H1 (cell line): ENCODE results near the gene OR8B12. TPM values are rescaled to one million over a fixed set of nuclear protein-coding genes. Genes with fewer than 3 reads are reported as not detected.

Source experiments
- CTCF ChIA-PET: fragments of 300-600 bp; sonication (Branson Sonifier 250); formaldehyde crosslinking; loops from one replicate; lab custom pipeline; 2021; ENCODE audit not compliant: partially characterized antibody; lab: Charles Lee
- POLR2A ChIA-PET: fragments of 300-600 bp; sonication (Branson Sonifier 250); formaldehyde crosslinking; loops from one replicate; lab custom pipeline; 2021; ENCODE audit warnings: inconsistent platforms; ENCODE audit not compliant: partially characterized antibody; lab: Charles Lee
- DNase-seq, 2 experiments: peaks; one replicate each; pipeline versions ENCODE4 v3.0.0 to v3.0.0-alpha.2; 2010 to 2022; ENCODE audit warnings: low spot score in 2 of 2, low read depth in 1 of 2, mixed read lengths in 1 of 2
- FAIRE-seq: peaks from 2 replicates; lab custom pipeline; 2011; peaks lifted over from hg19 to GRCh38; lab: Jason Lieb, UNC
- H2AFZ ChIP-seq: 2 replicates; pipeline ENCODE4 v1.8.1; 2012; ENCODE audit warnings: low read length, inconsistent platforms
- H2AK5ac ChIP-seq: 2 replicates; pipeline ENCODE4 v1.6.1; 2013; ENCODE audit warnings: low read depth, low read length
- H2BK120ac ChIP-seq: replicated peaks from 2 replicates; pipeline ENCODE3; 2013; ENCODE audit warnings: low read depth, low read length, inconsistent platforms
- H2BK12ac ChIP-seq: 2 replicates; pipeline ENCODE4 v1.6.1; 2013; ENCODE audit warnings: low read depth, low read length
- H2BK15ac ChIP-seq: 2 replicates; pipeline ENCODE4 v1.6.1; 2013; ENCODE audit warnings: low read length
- H2BK20ac ChIP-seq: 2 replicates; pipeline ENCODE4 v1.6.1; 2013; ENCODE audit warnings: low read length
- H2BK5ac ChIP-seq: 2 replicates; pipeline ENCODE4 v1.6.1; 2013; ENCODE audit warnings: low read depth, low read length
- H3K14ac ChIP-seq: 2 replicates; pipeline ENCODE4 v1.6.1; 2013; ENCODE audit warnings: inconsistent platforms; ENCODE audit not compliant: insufficient read length
- H3K18ac ChIP-seq: 2 replicates; pipeline ENCODE4 v1.6.1; 2013; ENCODE audit warnings: low read length; ENCODE audit errors: extremely low read depth
- H3K23ac ChIP-seq: 2 replicates; pipeline ENCODE4 v1.6.1; 2013; ENCODE audit warnings: inconsistent platforms; ENCODE audit not compliant: insufficient read length
- H3K23me2 ChIP-seq: 2 replicates; pipeline ENCODE4 v1.6.1; 2013; ENCODE audit warnings: low read depth, low read length
- H3K27ac ChIP-seq: 2 replicates; pipeline ENCODE4 v1.6.1; 2011; ENCODE audit warnings: low read depth, low read length, inconsistent platforms
- H3K27me3 ChIP-seq, 4 experiments: replicated peaks in 1 of 4; 1 replicate in 1 of 4; 2 replicates in 3 of 4; pipeline versions ENCODE4 v1.6.1 to v1.8.1; 2011 to 2013; ENCODE audit warnings: low read length in 3 of 4, mild to moderate bottlenecking in 3 of 4, inconsistent platforms in 2 of 4, mixed read lengths in 2 of 4, moderate library complexity in 1 of 4; ENCODE audit not compliant: control insufficient read depth in 3 of 4, insufficient read depth in 3 of 4; ENCODE audit errors: extremely low read depth in 1 of 4
- H3K36me3 ChIP-seq, 4 experiments: 2 replicates each; pipeline versions ENCODE4 v1.6.1 to v1.8.1; 2011 to 2013; ENCODE audit warnings: mild to moderate bottlenecking in 4 of 4, low read length in 3 of 4, moderate library complexity in 2 of 4, control low read depth in 1 of 4, inconsistent platforms in 1 of 4; ENCODE audit not compliant: insufficient read depth in 4 of 4, control insufficient read depth in 2 of 4
- H3K4ac ChIP-seq: replicated peaks from 2 replicates; pipeline ENCODE3; 2013; ENCODE audit warnings: low read length, low read depth, mixed read lengths, inconsistent platforms; ENCODE audit not compliant: insufficient read length
- H3K4me1 ChIP-seq, 4 experiments: replicated peaks in 1 of 4; 1 replicate in 1 of 4; 2 replicates in 3 of 4; pipeline versions ENCODE4 v1.6.1 to v1.8.1; 2011 to 2013; ENCODE audit warnings: low read length in 3 of 4, inconsistent platforms in 2 of 4, mixed read lengths in 1 of 4; ENCODE audit not compliant: insufficient read depth in 4 of 4, control insufficient read depth in 3 of 4
- H3K4me2 ChIP-seq, 2 experiments: 2 replicates each; pipeline versions ENCODE4 v1.6.1 to v1.8.1; 2011 to 2013; ENCODE audit warnings: low read depth in 2 of 2, low read length in 2 of 2, control low read depth in 1 of 2, inconsistent platforms in 1 of 2, mild to moderate bottlenecking in 1 of 2; ENCODE audit not compliant: insufficient read depth in 1 of 2
- H3K4me3 ChIP-seq, 4 experiments: fragments of 200-600, 300-600 bp in 1 of 4; sonication (generic), shearing (Covaris generic), sonication (Bioruptor Twin) in 1 of 4; 2 replicates each; pipeline versions ENCODE4 v1.5.1 to v1.8.1; 2011 to 2016; ENCODE audit warnings: low read length in 4 of 4, low read depth in 3 of 4, control low read depth in 2 of 4, inconsistent platforms in 2 of 4, mild to moderate bottlenecking in 2 of 4, mixed read lengths in 1 of 4, moderate library complexity in 1 of 4; ENCODE audit not compliant: insufficient read depth in 2 of 4; ENCODE audit errors: extremely low read depth in 1 of 4
- H3K56ac ChIP-seq: replicated peaks from 2 replicates; pipeline ENCODE3; 2013; ENCODE audit warnings: low read depth, mild to moderate bottlenecking, mixed read lengths, low read length, inconsistent platforms; ENCODE audit not compliant: insufficient read length
- H3K79me1 ChIP-seq: 2 replicates; pipeline ENCODE4 v1.6.1; 2013; ENCODE audit warnings: low read depth, low read length, control low read depth
- H3K79me2 ChIP-seq, 2 experiments: 2 replicates each; pipeline versions ENCODE4 v1.6.1 to v1.8.1; 2012 to 2013; ENCODE audit warnings: low read length in 2 of 2, mild to moderate bottlenecking in 2 of 2, inconsistent platforms in 1 of 2; ENCODE audit not compliant: insufficient read depth in 2 of 2, control insufficient read depth in 1 of 2
- H3K9ac ChIP-seq, 4 experiments: replicated peaks in 1 of 4; 1 replicate in 1 of 4; 2 replicates in 3 of 4; pipeline versions ENCODE4 v1.6.1 to v1.8.1; 2011 to 2013; ENCODE audit warnings: low read depth in 3 of 4, low read length in 3 of 4, control low read depth in 2 of 4, mild to moderate bottlenecking in 2 of 4, moderate library complexity in 2 of 4, inconsistent platforms in 1 of 4; ENCODE audit errors: extremely low read depth in 1 of 4
- H3K9me3 ChIP-seq, 2 experiments: 2 replicates each; pipeline versions ENCODE4 v1.6.1 to v1.8.1; 2012 to 2013; ENCODE audit warnings: mild to moderate bottlenecking in 2 of 2, moderate library complexity in 2 of 2, control low read depth in 1 of 2, inconsistent platforms in 1 of 2, low read depth in 1 of 2, low read length in 1 of 2, mixed read lengths in 1 of 2; ENCODE audit not compliant: insufficient read depth in 2 of 2
- H4K20me1 ChIP-seq, 2 experiments: replicated peaks in 1 of 2; 2 replicates each; pipeline versions ENCODE3 to v1.8.1; 2011 to 2013; ENCODE audit warnings: inconsistent platforms in 2 of 2, low read length in 2 of 2, mild to moderate bottlenecking in 1 of 2; ENCODE audit not compliant: insufficient read depth in 2 of 2, control insufficient read depth in 1 of 2
- H4K5ac ChIP-seq: 2 replicates; pipeline ENCODE4 v1.6.1; 2013; ENCODE audit warnings: low read length, low read depth, mixed read lengths, inconsistent platforms; ENCODE audit not compliant: insufficient read length
- H4K8ac ChIP-seq: 2 replicates; pipeline ENCODE4 v1.8.0; 2013; ENCODE audit warnings: mild to moderate bottlenecking, moderate library complexity, low read length, inconsistent platforms; ENCODE audit not compliant: insufficient read depth; ENCODE audit errors: extremely low read depth
- H4K91ac ChIP-seq: replicated peaks from 2 replicates; pipeline ENCODE3; 2013; ENCODE audit warnings: low read length, mixed read lengths, inconsistent platforms; ENCODE audit not compliant: insufficient read length
- CHD2 ChIP-seq: IDR thresholded peaks from 2 replicates; pipeline ENCODE4 v1.6.1; 2012; ENCODE audit warnings: low read length, improper control_type of control experiment
- CREB1 ChIP-seq: IDR thresholded peaks from 2 replicates; pipeline ENCODE4 v1.6.1; 2012; ENCODE audit warnings: inconsistent platforms
- WGBS, 2 experiments: shearing (Covaris generic) in 1 of 2; methylation state at CpG; one replicate each; pipeline versions ENCODE4 v1.1.6 to v1.1.7; 2013 to 2015; ENCODE audit warnings: low lambda C conversion rate in 2 of 2, mixed read lengths in 2 of 2, inconsistent platforms in 1 of 2, low coverage in 1 of 2, missing lambda C conversion rate in 1 of 2; ENCODE audit not compliant: insufficient replicate concordance in 2 of 2, insufficient coverage in 1 of 2, insufficient read length in 1 of 2; ENCODE audit errors: extremely low coverage in 1 of 2, missing lambda C conversion rate in 1 of 2; 5-methylcytosine and 5-hydroxymethylcytosine counted together
- polyA plus RNA-seq, 7 experiments: library from polyadenylated mRNA; depleted of rRNA in 3 of 7; stranded (reverse) in 5 of 7; unstranded in 2 of 7; fragments of >200 nt in 5 of 7; fragments of 200-250 nt in 2 of 7; gene quantifications; 1 replicate in 5 of 7; 2 replicates in 1 of 7; 4 replicates in 1 of 7; pipeline versions ENCODE4 v1.2.1 to v1.2.3, GENCODE V29; 2011 to 2013; ENCODE audit warnings: missing spikeins in 2 of 7, mixed read lengths in 2 of 7
- total RNA-seq: library from RNA; stranded (reverse); fragmentation: NEBNext Ultra II Directional; extraction: Animal tissue kit (Norgen Biotek cat#: 25700); gene quantifications from 2 replicates; pipeline ENCODE4 v1.2.1, GENCODE V29; 2021
- TF ChIP-seq, protein P1 (sequence below): IDR thresholded peaks from 2 replicates; pipeline ENCODE4 v1.6.1; 2012; ENCODE audit warnings: inconsistent platforms

Gene OR8B12
- total and polyA plus RNA-seq, 2 of the 8 experiments (the other 6 are each of a cell fraction or from before 2014, with no cell fraction given) = not detected

DNA sequence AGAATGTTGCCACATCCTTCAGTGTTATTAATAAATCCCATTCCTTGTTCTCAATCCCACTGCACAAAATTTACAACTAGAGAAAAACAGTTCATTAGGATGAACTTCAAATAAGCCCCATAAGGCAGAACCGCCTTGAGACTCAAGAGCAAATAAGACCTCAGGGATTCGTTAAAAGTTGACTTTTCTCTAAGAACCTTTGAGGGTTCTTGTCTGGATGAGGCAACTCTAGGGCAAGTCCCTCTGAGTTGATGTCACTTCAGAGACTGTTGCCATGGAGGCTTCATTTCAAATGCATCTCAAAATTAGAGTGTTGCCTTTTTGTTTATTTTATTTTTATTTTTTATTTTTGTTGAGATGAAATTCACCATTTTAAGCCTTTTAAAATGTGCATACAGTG lies 48.0 kb upstream of the OR8B12 start:
- Histone ChIP-seq H3K27ac (no peak overlapping the region), H4K5ac (no peak overlapping the region), H3K23ac (no peak overlapping the region), H3K4ac (no peak overlapping the region), H3K9ac (no peak overlapping the region), H3K79me2 (no peaks in the 10 kb centered on the region), H3K18ac (no peak overlapping the region), H3K4me2 (no peak overlapping the region), H3K14ac (no peak overlapping the region), H4K20me1 (no peaks in the 10 kb centered on the region), H4K8ac (no peak overlapping the region), H3K27me3 (no peaks in the 10 kb centered on the region), H2BK12ac (no peak overlapping the region), H3K9me3 (no peaks in the 10 kb centered on the region), H3K79me1 (no peaks in the 10 kb centered on the region), H3K23me2 (no peaks in the 10 kb centered on the region; the same call in 1 of the 2 replicates), H2BK20ac (no peak overlapping the region), H3K4me3 (no peak overlapping the region), H2BK120ac (no peak overlapping the region), H2BK15ac (no peak overlapping the region), H3K4me1 (no peaks in the 10 kb centered on the region), H2BK5ac (no peak overlapping the region), H2AK5ac (no peak overlapping the region), H3K36me3 (no peaks in the 10 kb centered on the region), H3K56ac (no peak overlapping the region), H2AFZ (no peak overlapping the region), H4K91ac (no peak overlapping the region)
- ChIA-PET CTCF (no interaction called here), POLR2A (no interaction called here)
- 86% methylated on average over 2 of the region's 2 CpGs; no CpG with 5 or more reads in 1 of the 2 experiments for WGBS, 2 experiments
- FAIRE-seq (no peak), DNase-seq (no peak)
- TF ChIP-seq CHD2 = no peak
- no peak for TF ChIP-seq CREB1
- TF ChIP-seq, protein P1, sequence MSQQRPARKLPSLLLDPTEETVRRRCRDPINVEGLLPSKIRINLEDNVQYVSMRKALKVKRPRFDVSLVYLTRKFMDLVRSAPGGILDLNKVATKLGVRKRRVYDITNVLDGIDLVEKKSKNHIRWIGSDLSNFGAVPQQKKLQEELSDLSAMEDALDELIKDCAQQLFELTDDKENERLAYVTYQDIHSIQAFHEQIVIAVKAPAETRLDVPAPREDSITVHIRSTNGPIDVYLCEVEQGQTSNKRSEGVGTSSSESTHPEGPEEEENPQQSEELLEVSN = no peak
